ENCODE results near the gene HMCN1. TPM values are rescaled to one million over a fixed set of nuclear protein-coding genes. Genes with fewer than 3 reads are reported as not detected.

HMCN1 gene
- polyA plus RNA-seq, 1 donor from 2014 or later: 0.66 TPM

DNA sequence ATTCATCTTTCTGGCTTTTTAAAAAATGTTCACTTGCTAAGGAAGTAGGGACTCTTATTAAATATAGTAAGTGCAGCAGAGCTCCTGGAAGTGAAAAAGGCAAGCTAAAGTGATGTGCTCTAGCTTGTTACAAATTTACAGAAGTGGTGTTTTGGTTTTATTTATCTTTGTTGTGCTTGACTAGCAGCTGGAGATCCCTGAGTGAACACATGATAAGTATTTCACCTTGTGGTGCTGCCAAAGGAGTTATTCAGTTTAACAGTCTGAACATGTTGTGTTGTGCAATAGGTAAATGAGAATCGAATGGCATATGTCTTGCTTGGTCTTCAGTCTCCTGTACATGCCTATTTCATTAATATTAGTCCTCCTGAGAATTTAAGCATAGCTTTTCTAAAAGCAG is 325.1 kb downstream of the HMCN1 start:
- Histone ChIP-seq H3K4me2 (ENCODE audit: low read length) (no peak overlapping the region), H3K9ac (ENCODE audit: low read length) (no peak overlapping the region), H3K9me2 (ENCODE audit: insufficient read depth, low read length) (no peaks in the 10 kb centered on the region), H3K79me2 (replicated peaks; ENCODE audit: insufficient read depth, low read length) (no peaks in the 10 kb centered on the region), H2AFZ (ENCODE audit: low read depth, low read length) (no peak overlapping the region), H4K20me1 (ENCODE audit: insufficient read depth) (no peaks in the 10 kb centered on the region), H3K27ac (ENCODE audit: low read length) (no peak overlapping the region), H3F3A (ENCODE audit: insufficient read depth, low read length, poor library complexity, severe bottlenecking) (no peaks in the 10 kb centered on the region), H3K9me3 (ENCODE audit: low read length) (no peaks in the 10 kb centered on the region), H3K27me3 (ENCODE audit: insufficient read depth, low read depth, low read length) (no peaks in the 10 kb centered on the region), H3K4me3 (ENCODE audit: low read length) (no peak overlapping the region), H3K36me3 (ENCODE audit: insufficient read depth, low read length) (no peaks in the 10 kb centered on the region)
- TF ChIP-seq SMC3 (conservative IDR thresholded peaks at IDR 0.05; ENCODE audit: poor library complexity): no peak
- no peak for TF ChIP-seq EP300 (conservative IDR thresholded peaks at IDR 0.05; ENCODE audit: poor library complexity, severe bottlenecking)
- TF ChIP-seq EZH2 (IDR thresholded peaks at IDR 0.05; ENCODE audit: borderline replicate concordance, insufficient read depth, low read length, poor library complexity, severe bottlenecking): no peak
- TF ChIP-seq RAD21 (conservative IDR thresholded peaks at IDR 0.05): no peak
- no peak for TF ChIP-seq POLR2AphosphoS5 (IDR thresholded peaks at IDR 0.05)
- no peak for TF ChIP-seq TAF1 (IDR thresholded peaks at IDR 0.05; ENCODE audit: low read depth)
- no peak for TF ChIP-seq MXI1 (conservative IDR thresholded peaks at IDR 0.05; ENCODE audit: poor library complexity, severe bottlenecking)
- TF ChIP-seq CTCF (IDR thresholded peaks at IDR 0.05; ENCODE audit: poor library complexity, severe bottlenecking): no peak
- TF ChIP-seq REST (IDR thresholded peaks at IDR 0.05; ENCODE audit: borderline replicate concordance): no peak

GRCh38 chr1:186059752-186060151 is 325.6 kb downstream of the HMCN1 start:
- Histone ChIP-seq H3K9me3 (ENCODE audit: low read length) (no peaks in the 10 kb centered on the region), H3K4me2 (ENCODE audit: low read length) (no peak overlapping the region), H3K36me3 (ENCODE audit: insufficient read depth, low read length) (no peaks in the 10 kb centered on the region), H3K4me3 (ENCODE audit: low read length) (no peak overlapping the region), H3K9me2 (ENCODE audit: insufficient read depth, low read length) (no peaks in the 10 kb centered on the region), H3K27ac (ENCODE audit: low read length) (no peak overlapping the region), H3K27me3 (ENCODE audit: insufficient read depth, low read depth, low read length) (no peaks in the 10 kb centered on the region), H3K79me2 (replicated peaks; ENCODE audit: insufficient read depth, low read length) (no peaks in the 10 kb centered on the region), H4K20me1 (ENCODE audit: insufficient read depth) (no peaks in the 10 kb centered on the region), H2AFZ (ENCODE audit: low read depth, low read length) (no peak overlapping the region), H3F3A (ENCODE audit: insufficient read depth, low read length, poor library complexity, severe bottlenecking) (no peaks in the 10 kb centered on the region), H3K9ac (ENCODE audit: low read length) (no peak overlapping the region)
- TF ChIP-seq SMC3 (conservative IDR thresholded peaks at IDR 0.05; ENCODE audit: poor library complexity) (no peak), RAD21 (conservative IDR thresholded peaks at IDR 0.05) (no peak), POLR2AphosphoS5 (IDR thresholded peaks at IDR 0.05) (no peak), EZH2 (IDR thresholded peaks at IDR 0.05; ENCODE audit: borderline replicate concordance, insufficient read depth, low read length, poor library complexity, severe bottlenecking) (no peak), EP300 (conservative IDR thresholded peaks at IDR 0.05; ENCODE audit: poor library complexity, severe bottlenecking) (no peak), MXI1 (conservative IDR thresholded peaks at IDR 0.05; ENCODE audit: poor library complexity, severe bottlenecking) (no peak), REST (IDR thresholded peaks at IDR 0.05; ENCODE audit: borderline replicate concordance) (no peak), TAF1 (IDR thresholded peaks at IDR 0.05; ENCODE audit: low read depth) (no peak), CTCF (IDR thresholded peaks at IDR 0.05; ENCODE audit: poor library complexity, severe bottlenecking) (no peak)
